ENCODE data around the gene LSM4.

Gene LSM4

GRCh38 chr19:18274219-18274780, 48.6 kb downstream of the LSM4 start, which contains the start of gene IQCN:
Gene IQCN, minus strand, starts transcription at chr19:18274452. Its CDS starts 4,974 bp downstream, at chr19:18269478.
- no peak for DNase-seq

- DNase-seq = no peak
These were observed 49.2 kb downstream of the LSM4 start for GRCh38 chr19:18273561-18274218.

GRCh38 chr19:18271433-18271841, 51.4 kb downstream of the LSM4 start:
- DNase-seq = no peak

GRCh38 chr19:18270326-18270725, 52.5 kb downstream of the LSM4 start:
- no peak for DNase-seq

GRCh38 chr19:18269070-18269723, 53.7 kb downstream of the LSM4 start:
- no peak for DNase-seq

- DNase-seq = no peak
These were observed 55.8 kb downstream of the LSM4 start for GRCh38 chr19:18266771-18267686.

- no peak for DNase-seq
These were observed 57.3 kb downstream of the LSM4 start for GRCh38 chr19:18265582-18265981.

GRCh38 chr19:18264971-18265540, 57.8 kb downstream of the LSM4 start:
- no peak for DNase-seq

- DNase-seq = no peak
These were observed 58.6 kb downstream of the LSM4 start for GRCh38 chr19:18264137-18264854.

GRCh38 chr19:18263324-18264136, 59.3 kb downstream of the LSM4 start:
- DNase-seq = no peak

GRCh38 chr19:18262917-18263316, 60.0 kb downstream of the LSM4 start:
- no peak for DNase-seq

- DNase-seq = no peak
These were observed 60.7 kb downstream of the LSM4 start for GRCh38 chr19:18262144-18262543.

GRCh38 chr19:18261474-18261873, 61.4 kb downstream of the LSM4 start:
- no peak for DNase-seq

- DNase-seq = no peak
These were observed 63.0 kb downstream of the LSM4 start for GRCh38 chr19:18259893-18260292.

- DNase-seq = no peak
These were observed 65.1 kb downstream of the LSM4 start for GRCh38 chr19:18257503-18258470.

Data from activated CD4-positive, alpha-beta T cell treated with anti-CD3 and anti-CD28 coated beads for 4 hours (primary cell).